SK-N-SH (cell line): ENCODE results near the gene ADGRL3. TPM values are rescaled to one million over a fixed set of nuclear protein-coding genes. Genes with fewer than 3 reads are reported as not detected.

Experiments used
- CTCF ChIA-PET: fragments of 300-600, 350-600 bp; formaldehyde crosslinking; extraction: SDS; loops from one replicate; lab custom pipeline; 2021; lab: Yijun Ruan, JAX
- POLR2A ChIA-PET: fragments of 350-600 bp; sonication (Branson Sonifier 250); formaldehyde crosslinking; extraction: SDS; loops from one replicate; lab custom pipeline; 2020; ENCODE audit warnings: antibody characterized with exemption, inconsistent platforms; lab: Yijun Ruan, JAX
- DNase-seq: peaks from one replicate; pipeline ENCODE4 v3.0.0; 2012
- H2AFZ ChIP-seq: fragments of 200-600 bp; sonication (generic); 2 replicates; pipeline ENCODE4 v1.8.1; 2016; ENCODE audit warnings: antibody characterized with exemption, mild to moderate bottlenecking, low read depth
- H3F3A ChIP-seq: fragments of 200-600 bp; sonication (generic); replicated peaks from 2 replicates; pipeline ENCODE3; 2016; ENCODE audit warnings: antibody characterized with exemption, mild to moderate bottlenecking; ENCODE audit not compliant: insufficient read depth
- H3K27ac ChIP-seq, 2 experiments: fragments of 200-500 bp in 1 of 2; fragments of 200-600 bp in 1 of 2; sonication (Bioruptor generic) in 1 of 2; sonication (generic), shearing (Covaris generic) in 1 of 2; 2 replicates each; pipeline versions ENCODE4 v1.5.1 to v1.6.1; 2014 to 2016; ENCODE audit warnings: low read depth in 2 of 2, inconsistent platforms in 1 of 2, low read length in 1 of 2, mild to moderate bottlenecking in 1 of 2, mixed read lengths in 1 of 2
- H3K27me3 ChIP-seq: fragments of 200-600 bp; sonication (generic), shearing (Covaris generic); 2 replicates; pipeline ENCODE4 v1.6.1; 2016; ENCODE audit warnings: mixed run types; ENCODE audit not compliant: insufficient read depth
- H3K36me3 ChIP-seq, 2 experiments: fragments of 200-500 bp in 1 of 2; fragments of 200-600 bp in 1 of 2; sonication (Bioruptor generic) in 1 of 2; sonication (generic) in 1 of 2; replicated peaks in 1 of 2; 2 replicates each; pipeline versions ENCODE3 to v1.5.1; 2014 to 2016; ENCODE audit warnings: low read length in 1 of 2, mild to moderate bottlenecking in 1 of 2; ENCODE audit not compliant: insufficient read depth in 2 of 2, control insufficient read depth in 1 of 2
- H3K4me1 ChIP-seq, 2 experiments: fragments of 200-500 bp in 1 of 2; fragments of 200-600 bp in 1 of 2; sonication (Bioruptor generic) in 1 of 2; sonication (generic), shearing (Covaris generic) in 1 of 2; 2 replicates each; pipeline versions ENCODE4 v1.5.1 to v1.6.1; 2014 to 2016; ENCODE audit warnings: low read depth in 1 of 2, low read length in 1 of 2, mixed run types in 1 of 2; ENCODE audit not compliant: insufficient read depth in 2 of 2, control insufficient read depth in 1 of 2
- H3K4me2 ChIP-seq: fragments of 200-600 bp; sonication (generic), shearing (Covaris generic); 2 replicates; pipeline ENCODE4 v1.6.1; 2017; ENCODE audit warnings: mixed run types
- H3K4me3 ChIP-seq, 2 experiments: fragments of 200-500 bp in 1 of 2; fragments of 200-600 bp in 1 of 2; sonication (Bioruptor generic) in 1 of 2; sonication (generic), shearing (Covaris generic) in 1 of 2; 2 replicates each; pipeline versions ENCODE4 v1.5.1 to v1.8.1; 2014 to 2016; ENCODE audit warnings: low read depth in 2 of 2, inconsistent platforms in 1 of 2, low read length in 1 of 2, mild to moderate bottlenecking in 1 of 2, mixed read lengths in 1 of 2, moderate library complexity in 1 of 2
- H3K79me2 ChIP-seq: fragments of 200-600 bp; sonication (generic); 2 replicates; pipeline ENCODE4 v1.8.1; 2017; ENCODE audit warnings: mild to moderate bottlenecking; ENCODE audit not compliant: insufficient read depth
- H3K9ac ChIP-seq: fragments of 200-600 bp; sonication (generic); 2 replicates; pipeline ENCODE4 v1.6.1; 2017; ENCODE audit warnings: mixed run types
- H3K9me2 ChIP-seq: fragments of 200-600 bp; sonication (generic); 2 replicates; pipeline ENCODE4 v1.6.1; 2017; ENCODE audit warnings: mixed run types
- H3K9me3 ChIP-seq: fragments of 200-600 bp; sonication (generic); 2 replicates; pipeline ENCODE4 v1.6.1; 2017; ENCODE audit warnings: mixed run types, mild to moderate bottlenecking, moderate library complexity
- H4K20me1 ChIP-seq: fragments of 200-600 bp; sonication (generic); 2 replicates; pipeline ENCODE4 v1.6.1; 2017; ENCODE audit warnings: mild to moderate bottlenecking, mixed run types; ENCODE audit not compliant: insufficient read depth
- ELF1 ChIP-seq: IDR thresholded peaks from 2 replicates; pipeline ENCODE4 v1.4.0; 2012
- EP300 ChIP-seq, 2 experiments: IDR thresholded peaks; 2 replicates each; pipeline versions ENCODE4 v1.4.0 to v1.6.1; 2012; ENCODE audit warnings: borderline replicate concordance in 1 of 2, low read depth in 1 of 2, low read length in 1 of 2
- FOSL2 ChIP-seq: IDR thresholded peaks from 2 replicates; pipeline ENCODE4 v1.4.0; 2012; ENCODE audit warnings: low read depth, mild to moderate bottlenecking, moderate library complexity, borderline replicate concordance
- FOXJ3 ChIP-seq: sonication (generic); formaldehyde crosslinking; IDR thresholded peaks from 2 replicates; pipeline ENCODE4 v1.5.1; 2020; ENCODE audit warnings: mild to moderate bottlenecking, missing genetic modification reagents
- FOXM1 ChIP-seq: IDR thresholded peaks from 2 replicates; pipeline ENCODE4 v1.4.0; 2012; ENCODE audit warnings: low read depth, mild to moderate bottlenecking
- IRF3 ChIP-seq: fragments of 150-350 bp; IDR thresholded peaks from 2 replicates; pipeline ENCODE4 v1.6.1; 2016; ENCODE audit warnings: mild to moderate bottlenecking, low read depth, low read length
- JUND ChIP-seq: IDR thresholded peaks from 2 replicates; pipeline ENCODE4 v1.4.0; 2012
- NFIC ChIP-seq: IDR thresholded peaks from 2 replicates; pipeline ENCODE4 v1.4.0; 2012; ENCODE audit warnings: borderline replicate concordance
- NRF1 ChIP-seq: IDR thresholded peaks from 2 replicates; pipeline ENCODE4 v1.6.1; 2012; ENCODE audit warnings: low read depth, mild to moderate bottlenecking, low read length
- POLR2AphosphoS5 ChIP-seq: IDR thresholded peaks from 2 replicates; pipeline ENCODE4 v1.6.1; 2012; ENCODE audit warnings: low read depth, low read length
- SIN3A ChIP-seq: IDR thresholded peaks from 2 replicates; pipeline ENCODE4 v1.6.1; 2012; ENCODE audit warnings: low read depth, mild to moderate bottlenecking, low read length, moderate library complexity, borderline replicate concordance
- SMC3 ChIP-seq: IDR thresholded peaks from 2 replicates; pipeline ENCODE4 v1.6.1; 2012; ENCODE audit warnings: low read depth, low read length, improper control_type of control experiment
- WGBS: methylation state at CpG from one replicate; pipeline ENCODE4 v1.1.6; 2017; ENCODE audit warnings: low lambda C conversion rate; 5-methylcytosine and 5-hydroxymethylcytosine counted together
- polyA plus RNA-seq, 3 experiments: library from polyadenylated mRNA; depleted of rRNA; stranded (reverse); fragments of >200 nt; gene quantifications; 2 replicates each; pipeline ENCODE4 v1.2.3, GENCODE V29; 2012
- TF ChIP-seq, protein P1 (sequence below): fragments of 200-600 bp; sonication (generic); IDR thresholded peaks from 2 replicates; pipeline ENCODE4 v1.6.1; 2017; ENCODE audit warnings: antibody characterized with exemption, mild to moderate bottlenecking, moderate library complexity

Gene ADGRL3
- polyA plus RNA-seq, 1 of the 3 experiments (the other 2 are of a cell fraction): 0.03 TPM

GRCh38 chr4:61468024-61468720 lies 268.0 kb downstream of the ADGRL3 start:
- ChIA-PET CTCF (no interaction called here), POLR2A (no interaction called here)
- Histone ChIP-seq H4K20me1 (no peaks in the 10 kb centered on the region), H3K4me2 (no peak overlapping the region), H3K9me3 (no peaks in the 10 kb centered on the region), H3K9ac (no peak overlapping the region), H3K36me3 (no peaks in the 10 kb centered on the region), H3K79me2 (no peaks in the 10 kb centered on the region), H3F3A (no peaks in the 10 kb centered on the region), H3K9me2 (no peaks in the 10 kb centered on the region), H3K4me3 (no peak overlapping the region), H3K4me1 (no peaks in the 10 kb centered on the region), H2AFZ (no peak overlapping the region), H3K27me3 (no peaks in the 10 kb centered on the region), H3K27ac (no peak overlapping the region)
- DNase-seq: no peak
- WGBS: 51% methylated on average over 6 of the region's 6 CpGs
- TF ChIP-seq FOXM1 (no peak), FOSL2 (no peak)

DNA sequence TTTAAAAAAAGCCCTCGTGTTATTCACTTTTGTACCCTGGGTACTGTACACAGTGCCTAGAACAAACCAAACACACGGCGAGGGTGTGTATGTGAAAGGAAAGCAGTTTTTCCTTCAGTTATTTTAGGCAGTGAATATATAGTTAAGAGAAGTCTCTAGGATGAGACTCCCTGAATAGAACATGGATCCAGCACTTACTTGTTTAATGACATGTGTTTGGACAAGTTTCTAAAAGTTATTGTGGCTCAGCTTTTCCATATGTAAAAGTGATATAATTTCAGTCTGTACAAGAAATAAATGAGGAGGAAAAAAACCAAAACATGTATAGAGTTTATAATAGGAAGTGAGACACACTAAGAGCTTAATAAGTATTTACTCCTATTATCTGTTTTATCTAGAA lies 273.2 kb downstream of the ADGRL3 start:
- Histone ChIP-seq H2AFZ (no peak overlapping the region), H3K9ac (no peak overlapping the region), H3K4me2 (no peak overlapping the region), H3K79me2 (no peaks in the 10 kb centered on the region), H3F3A (no peaks in the 10 kb centered on the region), H3K27me3 (no peaks in the 10 kb centered on the region), H4K20me1 (no peaks in the 10 kb centered on the region), H3K4me1 (no peaks in the 10 kb centered on the region; a peak in 1 of 4 replicates), H3K9me2 (no peaks in the 10 kb centered on the region), H3K4me3 (no peak overlapping the region), H3K9me3 (no peaks in the 10 kb centered on the region), H3K36me3 (no peaks in the 10 kb centered on the region), H3K27ac (no peak overlapping the region)
- 69% methylated on average over 3 of the region's 3 CpGs for WGBS
- TF ChIP-seq IRF3: no peak
- no peak for TF ChIP-seq ELF1
- TF ChIP-seq, protein P1, sequence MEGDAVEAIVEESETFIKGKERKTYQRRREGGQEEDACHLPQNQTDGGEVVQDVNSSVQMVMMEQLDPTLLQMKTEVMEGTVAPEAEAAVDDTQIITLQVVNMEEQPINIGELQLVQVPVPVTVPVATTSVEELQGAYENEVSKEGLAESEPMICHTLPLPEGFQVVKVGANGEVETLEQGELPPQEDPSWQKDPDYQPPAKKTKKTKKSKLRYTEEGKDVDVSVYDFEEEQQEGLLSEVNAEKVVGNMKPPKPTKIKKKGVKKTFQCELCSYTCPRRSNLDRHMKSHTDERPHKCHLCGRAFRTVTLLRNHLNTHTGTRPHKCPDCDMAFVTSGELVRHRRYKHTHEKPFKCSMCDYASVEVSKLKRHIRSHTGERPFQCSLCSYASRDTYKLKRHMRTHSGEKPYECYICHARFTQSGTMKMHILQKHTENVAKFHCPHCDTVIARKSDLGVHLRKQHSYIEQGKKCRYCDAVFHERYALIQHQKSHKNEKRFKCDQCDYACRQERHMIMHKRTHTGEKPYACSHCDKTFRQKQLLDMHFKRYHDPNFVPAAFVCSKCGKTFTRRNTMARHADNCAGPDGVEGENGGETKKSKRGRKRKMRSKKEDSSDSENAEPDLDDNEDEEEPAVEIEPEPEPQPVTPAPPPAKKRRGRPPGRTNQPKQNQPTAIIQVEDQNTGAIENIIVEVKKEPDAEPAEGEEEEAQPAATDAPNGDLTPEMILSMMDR: no peak
- no peak for TF ChIP-seq EP300 (IDR thresholded peaks at IDR 0.05; ENCODE audit: borderline replicate concordance in 1 of 2, low read depth in 1 of 2, low read length in 1 of 2)
- TF ChIP-seq SMC3: no peak
- no peak for TF ChIP-seq SIN3A
- TF ChIP-seq FOXJ3 (CRISPR knock-in tag): no peak
- no peak for TF ChIP-seq POLR2AphosphoS5
- TF ChIP-seq NRF1: no peak
- no peak for TF ChIP-seq JUND
- TF ChIP-seq NFIC: no peak
- POLR2A ChIA-PET: no interaction called here
- DNase-seq: no peak
- CTCF ChIA-PET: no interaction called here
